K562 (cell line): ENCODE results near the gene CCDC124. TPM values are rescaled to one million over a fixed set of nuclear protein-coding genes. Genes with fewer than 3 reads are reported as not detected.

Experiments used
- ADNP ChIP-seq: fragments of 200-800 bp; sonication (Bioruptor generic); IDR thresholded peaks from 2 replicates; pipeline ENCODE4 v1.6.1; 2016; ENCODE audit warnings: missing genetic modification characterization, missing compliant biosample characterization
- ASH1L ChIP-seq: fragments of 450-650 bp; IDR thresholded peaks from 2 replicates; pipeline ENCODE4 v1.6.1; 2018; ENCODE audit warnings: borderline replicate concordance, mild to moderate bottlenecking, low read depth; ENCODE audit not compliant: partially characterized antibody
- CBFA2T3 ChIP-seq: fragments of 450-650 bp; IDR thresholded peaks from 2 replicates; pipeline ENCODE4 v1.6.1; 2017
- CGGBP1 ChIP-seq: fragments of 250-450 bp; sonication (Bioruptor Pico); IDR thresholded peaks from 2 replicates; pipeline ENCODE4 v1.9.0; 2021; ENCODE audit warnings: mild to moderate bottlenecking
- DDX20 ChIP-seq: fragments of 450-650 bp; IDR thresholded peaks from 2 replicates; pipeline ENCODE4 v1.6.1; 2016; ENCODE audit warnings: missing genetic modification characterization, low read depth, mild to moderate bottlenecking, missing compliant biosample characterization, moderate library complexity
- GABPB1 ChIP-seq: sonication (generic); formaldehyde crosslinking; IDR thresholded peaks from 2 replicates; pipeline ENCODE4 v1.8.0; 2022; ENCODE audit warnings: mild to moderate bottlenecking, missing genetic modification reagents
- GABPB2 ChIP-seq: fragments of 250-450 bp; sonication (Bioruptor Pico); conservative IDR thresholded peaks from 2 replicates; pipeline ENCODE4 v1.5.1; 2021; ENCODE audit warnings: mild to moderate bottlenecking
- TAL1 ChIP-seq: fragments of 450-650 bp; IDR thresholded peaks from 2 replicates; pipeline ENCODE4 v1.6.1; 2016; ENCODE audit warnings: mild to moderate bottlenecking
- TSHZ1 ChIP-seq: fragments of 250-450 bp; sonication (Bioruptor Pico); IDR thresholded peaks from 2 replicates; pipeline ENCODE4 v1.4.0; 2020; ENCODE audit warnings: mild to moderate bottlenecking, moderate library complexity
- ZNF445 ChIP-seq: fragments of 250-450 bp; sonication (Bioruptor Pico); IDR thresholded peaks from 2 replicates; pipeline ENCODE4 v1.4.0; 2020; ENCODE audit warnings: low read depth, mild to moderate bottlenecking, moderate library complexity
- ZNF589 ChIP-seq: fragments of 200-800 bp; sonication (Bioruptor generic); IDR thresholded peaks from 2 replicates; pipeline ENCODE4 v1.6.1; 2016; ENCODE audit warnings: low read depth, missing genetic modification characterization, missing compliant biosample characterization
- polyA plus RNA-seq, 8 experiments: library from polyadenylated mRNA; depleted of rRNA in 4 of 8; stranded (reverse) in 5 of 8; unstranded in 3 of 8; fragments of >200 nt; fragmentation: Nextera tagmentation in 2 of 8; fragmentation: Illumina TruSeq in 1 of 8; extraction: Ambion mirVana in 2 of 8; extraction: Trizol in 1 of 8; gene quantifications; 2 replicates each; pipeline versions ENCODE4 v1.2.1 to v1.2.3, GENCODE V29; 2011 to 2014; ENCODE audit warnings: inconsistent platforms in 1 of 8, missing spikeins in 1 of 8
- total RNA-seq, 7 experiments: library from RNA; depleted of rRNA in 6 of 7; stranded (reverse); fragments of >200 nt in 6 of 7; fragmentation: Illumina TruSeq in 2 of 7; extraction: Trizol in 2 of 7; gene quantifications; 2 replicates each; pipeline versions ENCODE4 v1.2.1 to v1.2.3, GENCODE V29; 2011 to 2021; ENCODE audit warnings: low replicate concordance in 1 of 7
- TF ChIP-seq, protein P1 (sequence below): sonication (generic); formaldehyde crosslinking; IDR thresholded peaks from 2 replicates; pipeline ENCODE4 v1.8.1; 2023; ENCODE audit warnings: mild to moderate bottlenecking, missing genetic modification reagents
- TF ChIP-seq, protein P2 (sequence below): fragments of 250-450 bp; sonication (Bioruptor Pico); IDR thresholded peaks from 2 replicates; pipeline ENCODE4 v1.8.0; 2022; ENCODE audit warnings: moderate library complexity, mild to moderate bottlenecking, inconsistent platforms

Gene CCDC124
- total and polyA plus RNA-seq, 9 of the 15 experiments (the other 6 are each of a cell fraction or from before 2014, with no cell fraction given): 5.8 to 234 (median 40.1) TPM

DNA sequence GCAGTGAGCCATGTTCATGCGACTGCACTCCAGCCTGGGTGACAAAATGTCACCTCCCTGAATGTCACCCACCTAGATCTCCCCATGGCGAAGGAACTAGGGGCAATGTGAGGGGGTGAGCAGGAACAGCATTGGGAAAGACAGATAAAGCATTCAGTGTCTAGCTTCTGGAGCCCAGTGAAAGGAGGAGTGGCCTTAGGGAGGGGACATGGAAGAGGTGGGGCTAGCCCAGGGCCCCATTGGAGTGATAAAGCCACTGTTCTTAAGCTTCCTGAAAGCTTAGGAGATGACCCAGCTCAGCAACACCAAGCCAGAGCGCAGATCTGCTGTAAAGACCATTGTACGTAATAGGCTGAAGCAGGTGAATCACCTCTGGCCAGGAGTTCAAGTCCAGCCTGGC, 21.1 kb downstream of the CCDC124 start (continued):
- TF ChIP-seq DDX20 (no peak), ZNF445 (no peak), TAL1 (no peak; the same call in 1 of the 2 replicates), GABPB2 (CRISPR knock-in tag) (no peak), ZNF589 (CRISPR knock-in tag) (no peak), ASH1L (no peak), GABPB1 (CRISPR knock-in tag) (no peak), CBFA2T3 (no peak), ADNP (tag) (0 out of 2 replicates have a peak, but pooled peaks have one; percentile 22), TSHZ1 (CRISPR knock-in tag) (no peak), CGGBP1 (CRISPR knock-in tag) (no peak)
- TF ChIP-seq, protein P1, sequence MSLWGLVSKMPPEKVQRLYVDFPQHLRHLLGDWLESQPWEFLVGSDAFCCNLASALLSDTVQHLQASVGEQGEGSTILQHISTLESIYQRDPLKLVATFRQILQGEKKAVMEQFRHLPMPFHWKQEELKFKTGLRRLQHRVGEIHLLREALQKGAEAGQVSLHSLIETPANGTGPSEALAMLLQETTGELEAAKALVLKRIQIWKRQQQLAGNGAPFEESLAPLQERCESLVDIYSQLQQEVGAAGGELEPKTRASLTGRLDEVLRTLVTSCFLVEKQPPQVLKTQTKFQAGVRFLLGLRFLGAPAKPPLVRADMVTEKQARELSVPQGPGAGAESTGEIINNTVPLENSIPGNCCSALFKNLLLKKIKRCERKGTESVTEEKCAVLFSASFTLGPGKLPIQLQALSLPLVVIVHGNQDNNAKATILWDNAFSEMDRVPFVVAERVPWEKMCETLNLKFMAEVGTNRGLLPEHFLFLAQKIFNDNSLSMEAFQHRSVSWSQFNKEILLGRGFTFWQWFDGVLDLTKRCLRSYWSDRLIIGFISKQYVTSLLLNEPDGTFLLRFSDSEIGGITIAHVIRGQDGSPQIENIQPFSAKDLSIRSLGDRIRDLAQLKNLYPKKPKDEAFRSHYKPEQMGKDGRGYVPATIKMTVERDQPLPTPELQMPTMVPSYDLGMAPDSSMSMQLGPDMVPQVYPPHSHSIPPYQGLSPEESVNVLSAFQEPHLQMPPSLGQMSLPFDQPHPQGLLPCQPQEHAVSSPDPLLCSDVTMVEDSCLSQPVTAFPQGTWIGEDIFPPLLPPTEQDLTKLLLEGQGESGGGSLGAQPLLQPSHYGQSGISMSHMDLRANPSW: no peak
- TF ChIP-seq, protein P2, sequence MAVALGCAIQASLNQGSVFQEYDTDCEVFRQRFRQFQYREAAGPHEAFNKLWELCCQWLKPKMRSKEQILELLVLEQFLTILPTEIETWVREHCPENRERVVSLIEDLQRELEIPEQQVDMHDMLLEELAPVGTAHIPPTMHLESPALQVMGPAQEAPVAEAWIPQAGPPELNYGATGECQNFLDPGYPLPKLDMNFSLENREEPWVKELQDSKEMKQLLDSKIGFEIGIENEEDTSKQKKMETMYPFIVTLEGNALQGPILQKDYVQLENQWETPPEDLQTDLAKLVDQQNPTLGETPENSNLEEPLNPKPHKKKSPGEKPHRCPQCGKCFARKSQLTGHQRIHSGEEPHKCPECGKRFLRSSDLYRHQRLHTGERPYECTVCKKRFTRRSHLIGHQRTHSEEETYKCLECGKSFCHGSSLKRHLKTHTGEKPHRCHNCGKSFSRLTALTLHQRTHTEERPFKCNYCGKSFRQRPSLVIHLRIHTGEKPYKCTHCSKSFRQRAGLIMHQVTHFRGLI (CRISPR knock-in tag): no peak
